ENCODE data around the gene UMAD1. TPM values are rescaled to one million over a fixed set of nuclear protein-coding genes. Genes with fewer than 3 reads are reported as not detected.
"Not testable (repeated sequence)": the region's sequence is repeated elsewhere in the genome, so short reads cannot be mapped to it uniquely, and the experiment has no call there.

UMAD1 gene
- total RNA-seq, 1 donor from 2014 or later, result 5.3 TPM

- no peak for ATAC-seq
These were observed 12.4 kb downstream of the UMAD1 start for GRCh38 chr7:7652798-7653540.

GRCh38 chr7:7653593-7654187 lies 13.1 kb downstream of the UMAD1 start:
- ATAC-seq, result no peak

- no peak for ATAC-seq
These were observed 14.6 kb downstream of the UMAD1 start for GRCh38 chr7:7654964-7655715.

- not testable (repeated sequence) for ATAC-seq
These were observed 15.9 kb downstream of the UMAD1 start for GRCh38 chr7:7656459-7656858.

GRCh38 chr7:7662527-7662926 lies 22.0 kb downstream of the UMAD1 start:
- ATAC-seq, result no peak

GRCh38 chr7:7664291-7664690 lies 23.7 kb downstream of the UMAD1 start:
- no peak for ATAC-seq

- no peak for ATAC-seq
These were observed 24.5 kb downstream of the UMAD1 start for GRCh38 chr7:7665031-7665430.

GRCh38 chr7:7667187-7667586 lies 26.6 kb downstream of the UMAD1 start:
- ATAC-seq, result no peak

GRCh38 chr7:7668706-7669105 lies 28.2 kb downstream of the UMAD1 start:
- ATAC-seq, result no peak

GRCh38 chr7:7670490-7670889 lies 29.9 kb downstream of the UMAD1 start:
- no peak for ATAC-seq

GRCh38 chr7:7671361-7671760 lies 30.8 kb downstream of the UMAD1 start:
- no peak for ATAC-seq

GRCh38 chr7:7672545-7673239 lies 32.1 kb downstream of the UMAD1 start:
- ATAC-seq, result no peak

- no peak for ATAC-seq
These were observed 32.6 kb downstream of the UMAD1 start for GRCh38 chr7:7673240-7673550.

GRCh38 chr7:7675686-7676085 lies 35.1 kb downstream of the UMAD1 start:
- ATAC-seq, result no peak

- ATAC-seq, result not testable (repeated sequence)
These were observed 39.1 kb downstream of the UMAD1 start for GRCh38 chr7:7679640-7680039.

- peak; percentile 74 for ATAC-seq
These were observed 40.8 kb downstream of the UMAD1 start for GRCh38 chr7:7681191-7681935.

- no peak for ATAC-seq
These were observed 41.4 kb downstream of the UMAD1 start for GRCh38 chr7:7681936-7682329.

GRCh38 chr7:7682861-7683260 lies 42.3 kb downstream of the UMAD1 start:
- no peak for ATAC-seq

GRCh38 chr7:7686811-7687508 lies 46.4 kb downstream of the UMAD1 start:
- ATAC-seq, result no peak

GRCh38 chr7:7687800-7688199 lies 47.2 kb downstream of the UMAD1 start:
- no peak for ATAC-seq

- ATAC-seq, result no peak
These were observed 47.8 kb downstream of the UMAD1 start for GRCh38 chr7:7688310-7688709.

- ATAC-seq, result no peak
These were observed 48.4 kb downstream of the UMAD1 start for GRCh38 chr7:7688956-7689355.

Data from esophagus mucosa (tissue), 1 donor.